ENCODE results near the gene REPS1. TPM values are rescaled to one million over a fixed set of nuclear protein-coding genes. Genes with fewer than 3 reads are reported as not detected.

The REPS1 gene
- total RNA-seq, 2 donors from 2014 or later: 36.1 to 37.3 TPM

DNA sequence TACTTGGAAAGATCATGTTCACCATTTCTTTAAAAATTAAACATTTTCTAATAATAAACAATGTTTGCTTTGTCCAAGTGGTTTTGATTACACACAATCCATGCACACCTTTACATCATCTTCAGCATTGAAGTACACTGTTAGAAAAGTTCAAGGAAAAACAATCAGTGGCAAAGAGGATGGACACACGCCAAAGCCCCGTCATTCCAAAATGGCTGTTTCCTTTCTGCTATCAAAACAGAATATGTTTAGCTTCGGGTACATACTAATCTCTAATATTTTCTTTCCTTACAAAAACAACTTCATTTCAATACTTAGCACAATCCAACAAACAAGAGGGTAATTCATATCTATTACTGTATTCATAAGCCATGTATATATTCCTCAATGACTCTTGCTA is 24.5 kb downstream of the REPS1 start:
- H3K9me3 ChIP-seq: no peaks in the 10 kb centered on the region
- no peak for DNase-seq
- H3K4me1 ChIP-seq: peaks cover 4% of the 10 kb centered on the region
- H3K9ac ChIP-seq (ENCODE audit: low read depth in 2 of 2, low read length in 2 of 2): no peak overlapping the region
- no peak overlapping the region for H3K4me3 ChIP-seq
- TF ChIP-seq, protein P1, sequence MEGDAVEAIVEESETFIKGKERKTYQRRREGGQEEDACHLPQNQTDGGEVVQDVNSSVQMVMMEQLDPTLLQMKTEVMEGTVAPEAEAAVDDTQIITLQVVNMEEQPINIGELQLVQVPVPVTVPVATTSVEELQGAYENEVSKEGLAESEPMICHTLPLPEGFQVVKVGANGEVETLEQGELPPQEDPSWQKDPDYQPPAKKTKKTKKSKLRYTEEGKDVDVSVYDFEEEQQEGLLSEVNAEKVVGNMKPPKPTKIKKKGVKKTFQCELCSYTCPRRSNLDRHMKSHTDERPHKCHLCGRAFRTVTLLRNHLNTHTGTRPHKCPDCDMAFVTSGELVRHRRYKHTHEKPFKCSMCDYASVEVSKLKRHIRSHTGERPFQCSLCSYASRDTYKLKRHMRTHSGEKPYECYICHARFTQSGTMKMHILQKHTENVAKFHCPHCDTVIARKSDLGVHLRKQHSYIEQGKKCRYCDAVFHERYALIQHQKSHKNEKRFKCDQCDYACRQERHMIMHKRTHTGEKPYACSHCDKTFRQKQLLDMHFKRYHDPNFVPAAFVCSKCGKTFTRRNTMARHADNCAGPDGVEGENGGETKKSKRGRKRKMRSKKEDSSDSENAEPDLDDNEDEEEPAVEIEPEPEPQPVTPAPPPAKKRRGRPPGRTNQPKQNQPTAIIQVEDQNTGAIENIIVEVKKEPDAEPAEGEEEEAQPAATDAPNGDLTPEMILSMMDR (IDR thresholded peaks at IDR 0.05): no peak
- H3K36me3 ChIP-seq: no peaks in the 10 kb centered on the region
- no peaks in the 10 kb centered on the region for H3K27me3 ChIP-seq
- intact Hi-C loops (cut with DNase I): no loop called here
- H3K27ac ChIP-seq: no peak overlapping the region

DNA sequence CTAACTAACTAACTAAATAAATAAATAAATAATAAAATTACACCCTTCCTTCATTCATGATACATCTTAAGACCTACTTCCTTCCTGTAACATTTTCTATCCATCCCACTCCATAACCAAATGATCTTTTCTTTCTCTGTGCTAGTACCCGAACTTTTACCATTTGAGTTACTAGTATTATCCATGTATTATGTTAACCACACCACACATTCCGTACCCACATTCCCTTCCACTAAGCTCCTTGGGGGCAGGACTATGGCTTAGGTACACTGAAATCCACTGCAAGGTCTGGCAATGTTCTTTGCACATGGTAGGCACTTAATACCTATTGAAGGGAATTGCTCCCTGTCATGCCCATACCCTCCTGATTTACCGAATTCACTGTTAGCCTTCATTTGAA is 24.9 kb downstream of the REPS1 start:
- Histone ChIP-seq H3K27me3 (no peaks in the 10 kb centered on the region), H3K4me3 (no peak overlapping the region), H3K9me3 (no peaks in the 10 kb centered on the region), H3K36me3 (no peaks in the 10 kb centered on the region), H3K27ac (no peak overlapping the region), H3K9ac (ENCODE audit: low read depth in 2 of 2, low read length in 2 of 2) (no peak overlapping the region), H3K4me1 (peaks cover 4% of the 10 kb centered on the region)
- TF ChIP-seq, protein P1 (IDR thresholded peaks at IDR 0.05): no peak
- intact Hi-C loops (cut with DNase I): no loop called here
- no peak for DNase-seq

DNA sequence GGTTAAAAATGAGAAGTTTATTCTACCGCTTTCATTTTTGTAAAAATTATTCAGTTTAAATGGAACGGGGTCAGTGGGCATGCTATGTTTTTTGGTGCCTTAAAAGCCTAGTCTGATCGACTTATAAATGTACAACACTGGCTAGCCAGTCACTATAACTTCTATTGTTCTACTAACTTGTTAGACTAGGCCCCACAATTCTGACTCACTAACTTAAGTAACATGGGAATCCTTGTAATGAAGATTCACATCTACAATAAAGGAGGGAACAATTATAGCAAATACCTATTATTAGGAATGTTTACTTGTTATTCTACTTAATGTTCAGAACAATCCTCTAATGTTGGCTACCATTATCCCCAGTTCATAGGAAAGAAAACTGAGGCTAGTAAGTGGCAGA is 28.5 kb downstream of the REPS1 start:
- Histone ChIP-seq H3K27me3 (no peaks in the 10 kb centered on the region), H3K27ac (no peak overlapping the region), H3K36me3 (no peaks in the 10 kb centered on the region), H3K9me3 (no peaks in the 10 kb centered on the region), H3K4me1 (peaks cover 4% of the 10 kb centered on the region), H3K9ac (ENCODE audit: low read depth in 2 of 2, low read length in 2 of 2) (no peak overlapping the region), H3K4me3 (no peak overlapping the region)
- TF ChIP-seq, protein P1 (IDR thresholded peaks at IDR 0.05): no peak
- DNase-seq: no peak
- intact Hi-C loops (cut with DNase I): no loop called here

DNA sequence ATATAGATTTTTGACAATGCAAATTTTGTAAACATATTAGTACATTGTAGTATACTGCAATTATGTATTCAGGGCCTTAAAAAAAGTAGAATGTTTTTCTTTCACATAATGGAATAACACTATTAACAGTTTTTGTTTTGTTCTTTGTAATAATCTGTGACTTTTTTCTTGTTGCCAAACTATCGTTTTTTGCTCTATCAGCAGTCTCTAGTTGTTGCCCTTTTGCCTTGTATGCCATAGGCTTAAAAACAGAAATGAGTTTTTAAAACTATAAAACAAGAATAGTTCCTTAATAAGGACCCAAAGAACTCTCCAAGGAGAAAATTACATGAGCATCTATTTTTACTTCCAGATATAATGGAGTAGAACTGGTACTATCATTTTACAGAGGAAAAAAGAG is 29.5 kb downstream of the REPS1 start:
- no peak overlapping the region for H3K4me3 ChIP-seq
- peak overlapping the region; percentile 40 for H3K27ac ChIP-seq
- TF ChIP-seq, protein P1 (IDR thresholded peaks at IDR 0.05): no peak
- DNase-seq: no peak
- H3K9me3 ChIP-seq: no peaks in the 10 kb centered on the region
- H3K4me1 ChIP-seq: peaks cover 4% of the 10 kb centered on the region
- no peak overlapping the region for H3K9ac ChIP-seq (ENCODE audit: low read depth in 2 of 2, low read length in 2 of 2)
- intact Hi-C loops (cut with DNase I): no loop called here
- H3K27me3 ChIP-seq: no peaks in the 10 kb centered on the region
- H3K36me3 ChIP-seq: no peaks in the 10 kb centered on the region

- Histone ChIP-seq H3K4me1 (peaks cover 4% of the 10 kb centered on the region), H3K4me3 (no peak overlapping the region), H3K36me3 (no peaks in the 10 kb centered on the region), H3K9ac (ENCODE audit: low read depth in 2 of 2, low read length in 2 of 2) (no peak overlapping the region), H3K27ac (peak overlapping the region; percentile 40), H3K9me3 (no peaks in the 10 kb centered on the region), H3K27me3 (no peaks in the 10 kb centered on the region)
- TF ChIP-seq, protein P1 (IDR thresholded peaks at IDR 0.05): no peak
- DNase-seq: no peak
- intact Hi-C loops (cut with DNase I): no loop called here
Observed at GRCh38 chr6:138957903-138958302, 30.1 kb downstream of the REPS1 start.

DNA sequence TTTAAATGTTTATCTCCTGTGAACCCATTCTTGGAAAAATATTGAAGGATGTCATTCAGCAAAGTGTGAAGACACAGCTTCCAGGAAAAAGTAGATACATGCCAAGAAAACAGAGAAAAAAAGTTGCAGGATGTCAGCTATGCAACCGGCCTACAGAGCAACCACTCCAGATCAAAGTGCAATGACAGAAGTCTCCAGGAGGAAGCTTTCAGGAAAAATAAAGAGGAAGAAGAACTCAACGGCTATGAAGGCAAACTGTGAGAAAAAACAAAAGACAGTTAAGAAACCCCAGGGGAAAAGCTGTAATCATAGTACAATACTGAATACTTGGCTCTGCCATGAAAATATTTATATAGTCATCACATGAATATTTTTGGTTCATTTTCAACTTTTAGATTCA is 30.6 kb downstream of the REPS1 start:
- intact Hi-C loops (cut with DNase I): no loop called here
- Histone ChIP-seq H3K4me3 (no peak overlapping the region), H3K4me1 (peaks cover 4% of the 10 kb centered on the region), H3K9ac (ENCODE audit: low read depth in 2 of 2, low read length in 2 of 2) (no peak overlapping the region), H3K9me3 (no peaks in the 10 kb centered on the region), H3K36me3 (no peaks in the 10 kb centered on the region), H3K27me3 (no peaks in the 10 kb centered on the region), H3K27ac (peak overlapping the region; percentile 40)
- TF ChIP-seq, protein P1 (IDR thresholded peaks at IDR 0.05): no peak
- peak; percentile 32 for DNase-seq
